GM21367 (cell line): ENCODE results near the gene OR5H1.
"Not testable (repeated sequence)": the region's sequence is repeated elsewhere in the genome, so short reads cannot be mapped to it uniquely, and the experiment has no call there.

Experiments
- ATAC-seq: cut with Tn5 transposase; IDR thresholded peaks from one replicate; pipeline ENCODE4 v1.9.1; 2021; ENCODE audit not compliant: unreplicated experiment

Gene OR5H1

GRCh38 chr3:98130421-98130820 is at the start of gene OR5H1:
Gene OR5H1 (plus strand): TSS chr3:98130721. CDS start chr3:98132698, 1,977 bp downstream.
- no peak for ATAC-seq

DNA sequence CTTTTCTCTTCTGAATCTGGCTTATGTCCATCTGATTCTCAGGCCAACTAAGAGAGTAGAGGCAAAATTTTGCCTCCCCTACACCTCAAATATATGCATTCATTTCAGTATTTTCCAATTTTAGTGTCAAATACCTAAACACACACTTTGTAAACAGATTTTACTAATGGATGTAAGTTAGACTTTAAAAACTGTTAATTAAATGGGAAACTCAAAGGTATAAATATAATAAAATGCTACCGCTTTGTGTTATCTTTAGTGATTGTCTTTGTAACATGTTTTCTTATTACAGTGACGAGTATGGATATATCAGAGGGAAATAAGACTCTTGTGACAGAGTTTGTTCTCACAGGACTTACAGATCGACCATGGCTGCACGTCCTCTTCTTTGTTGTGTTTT is 43.6 kb upstream of the OR5H1 start, which contains the start of gene OR5AC2:
OR5AC2 (plus strand) TSS at position 301 of the 400 bp plus-strand sequence; CDS start at position 301, 0 bp downstream.
- no peak for ATAC-seq

- ATAC-seq = no peak
These were observed 34.6 kb upstream of the OR5H1 start for GRCh38 chr3:98095882-98096281.

GRCh38 chr3:98099848-98100247 is 30.7 kb upstream of the OR5H1 start:
- ATAC-seq = no peak

DNA sequence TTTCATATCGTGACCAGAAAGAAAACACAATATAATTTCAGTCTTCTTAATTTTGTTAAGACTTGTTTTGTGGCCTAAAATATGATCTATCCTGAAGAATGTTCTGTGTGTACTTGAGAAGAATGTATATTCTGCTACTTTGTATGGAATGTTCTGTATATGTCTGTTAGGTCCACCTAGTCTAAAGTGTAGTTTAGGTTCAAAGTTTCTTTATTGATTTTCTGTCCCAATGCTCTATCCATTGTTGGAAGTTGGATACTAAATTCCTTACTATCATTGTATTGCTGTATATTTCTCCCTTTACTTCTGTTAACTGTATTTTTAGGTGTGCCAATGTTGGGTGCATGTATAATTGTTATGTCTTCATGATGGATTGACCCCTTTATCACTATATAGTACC is 22.4 kb upstream of the OR5H1 start:
- no peak for ATAC-seq

- ATAC-seq = no peak
These were observed 20.5 kb upstream of the OR5H1 start for GRCh38 chr3:98109807-98110549.

DNA sequence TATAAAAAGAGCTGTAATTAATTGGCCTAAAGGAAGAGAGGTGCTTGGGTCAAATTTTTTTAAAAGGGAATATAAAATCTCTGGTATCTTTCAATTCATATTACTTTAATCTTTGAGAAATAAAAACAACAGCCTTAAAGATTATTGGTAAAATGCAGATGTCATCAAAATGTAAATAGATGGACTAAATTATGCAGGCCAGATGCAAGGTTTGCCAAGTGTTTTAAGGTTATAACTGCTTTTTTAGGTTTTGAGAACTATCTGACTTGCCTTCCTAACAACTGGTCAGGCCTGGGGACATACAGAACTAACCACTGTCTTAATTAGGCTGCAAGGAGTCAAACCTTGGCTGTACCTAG is 20.0 kb upstream of the OR5H1 start:
- ATAC-seq = no peak

DNA sequence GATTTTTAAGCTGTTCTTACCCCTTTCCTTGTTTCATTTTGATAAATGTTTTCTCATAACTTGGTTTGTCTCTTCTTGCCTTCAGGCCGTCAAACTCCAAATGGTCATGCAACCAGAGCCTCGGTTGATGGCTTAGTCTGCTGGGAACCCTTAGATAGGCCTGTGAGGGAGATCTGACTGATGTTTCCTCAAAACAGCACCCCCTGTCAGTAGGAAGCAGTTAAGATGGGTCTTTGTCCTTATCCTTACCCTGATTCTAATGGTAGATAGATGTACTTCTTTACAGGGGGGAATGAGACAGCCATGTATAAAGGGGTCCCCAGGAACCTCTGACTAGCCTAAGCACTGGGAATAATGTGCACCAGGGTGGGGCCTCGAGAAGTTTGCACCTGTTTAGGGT is 16.3 kb upstream of the OR5H1 start:
- ATAC-seq = no peak

DNA sequence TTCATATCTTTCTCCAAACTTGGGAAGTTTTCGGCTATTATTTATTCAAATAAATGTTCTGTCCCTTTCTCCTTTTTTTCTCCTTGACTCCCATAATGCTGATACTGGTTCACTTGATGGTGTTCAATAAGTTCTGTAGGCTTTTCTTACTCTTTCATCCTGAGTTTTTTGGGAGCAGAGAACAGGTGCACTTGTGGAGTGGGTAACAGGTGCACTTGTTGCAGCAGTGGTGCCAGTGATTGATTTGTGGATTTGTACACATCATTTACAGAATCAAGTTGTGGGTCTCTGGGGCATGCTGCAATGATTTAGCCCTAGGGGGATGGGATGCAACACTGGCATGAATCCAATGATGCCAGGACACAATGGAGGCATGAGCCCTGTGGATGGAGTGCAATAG is 14.8 kb upstream of the OR5H1 start:
- no peak for ATAC-seq

DNA sequence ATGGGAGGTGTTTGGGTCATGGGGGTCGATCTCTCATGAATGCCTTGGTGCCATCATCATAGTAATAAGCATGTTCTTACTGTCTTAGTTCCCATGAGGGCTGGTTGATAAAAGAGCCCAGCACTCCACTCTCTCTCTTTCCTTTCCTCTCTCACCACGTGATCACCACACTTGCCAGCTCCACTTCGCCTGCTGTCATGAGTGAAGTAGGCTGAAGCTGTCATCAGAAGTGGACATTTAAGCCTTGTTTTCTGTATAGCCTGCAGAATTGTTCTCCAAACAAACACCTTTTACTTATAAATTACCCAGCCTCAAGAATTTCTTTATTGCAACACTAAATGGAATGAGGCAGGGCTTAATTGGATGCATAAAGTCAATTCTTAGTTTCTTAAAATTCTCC is 6.1 kb downstream of the OR5H1 start:
- ATAC-seq = no peak

DNA sequence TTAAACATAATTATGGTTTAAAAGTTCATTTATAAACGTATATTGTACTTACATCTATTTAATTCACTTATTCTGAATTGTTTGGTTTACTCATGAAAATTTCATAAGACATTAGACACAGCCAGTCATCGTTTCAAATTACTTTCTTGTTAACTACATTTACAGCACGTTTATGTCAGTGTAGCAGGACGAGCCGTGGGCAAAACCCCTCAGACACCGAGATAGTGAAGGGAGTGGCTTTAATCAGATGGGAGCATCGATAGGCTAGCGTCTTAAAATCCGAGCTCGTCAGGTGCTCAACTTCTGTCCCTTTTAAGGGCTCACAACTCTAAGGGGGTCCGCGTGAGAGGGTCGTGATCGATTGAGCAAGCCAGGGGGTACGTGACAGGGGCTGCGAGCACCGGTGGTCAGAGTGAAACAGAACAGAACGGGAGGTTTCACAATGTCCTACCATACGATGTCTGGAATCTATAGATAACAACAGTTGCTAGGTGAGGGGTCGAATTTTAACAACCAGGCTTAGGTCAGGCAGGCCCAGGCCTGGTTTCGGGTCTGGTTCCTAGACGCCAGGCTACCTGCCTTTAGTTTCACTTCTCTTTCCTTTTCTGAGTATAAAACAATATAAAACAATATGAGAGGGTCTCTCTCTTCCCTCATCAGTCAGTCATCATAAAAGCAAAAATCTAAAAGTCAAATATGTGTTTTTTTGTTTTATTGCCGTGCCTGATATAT is 7.5 kb downstream of the OR5H1 start:
- ATAC-seq = not testable (repeated sequence)

- ATAC-seq = no peak
These were observed 10.0 kb downstream of the OR5H1 start for GRCh38 chr3:98140531-98140930.

GRCh38 chr3:98147179-98147578 is 16.7 kb downstream of the OR5H1 start, which contains the start of gene OR5H14:
Gene OR5H14 (plus strand): TSS chr3:98147479. CDS start chr3:98149386, 1,907 bp downstream.
- no peak for ATAC-seq

GRCh38 chr3:98148751-98149150 is 18.2 kb downstream of the OR5H1 start:
- ATAC-seq = no peak

GRCh38 chr3:98149456-98149855 is 18.9 kb downstream of the OR5H1 start:
- not testable (repeated sequence) for ATAC-seq

DNA sequence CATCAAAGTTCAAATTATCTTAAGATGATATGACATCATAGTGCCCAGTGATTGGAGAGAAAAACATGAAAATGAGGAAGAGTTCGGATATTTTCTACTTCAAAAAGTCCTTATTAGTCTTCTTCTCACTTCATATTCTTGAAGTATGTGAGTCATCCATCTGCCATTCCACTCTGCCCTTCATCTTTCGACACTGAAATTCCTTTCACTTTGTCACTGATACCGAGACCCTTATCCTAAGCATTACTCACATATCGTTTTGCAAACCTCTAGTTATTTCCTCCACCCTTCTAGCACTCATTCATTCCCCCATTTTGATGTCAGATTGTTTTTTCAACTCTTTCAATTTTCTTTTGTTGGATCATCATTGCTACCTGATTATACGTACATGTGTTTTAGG is 20.7 kb downstream of the OR5H1 start:
- no peak for ATAC-seq

- ATAC-seq = no peak
These were observed 35.9 kb downstream of the OR5H1 start, which contains the start of gene OR5H15 for GRCh38 chr3:98166396-98166795. Gene OR5H15 (plus strand): TSS chr3:98166696. CDS start chr3:98168700, 2,004 bp downstream.

DNA sequence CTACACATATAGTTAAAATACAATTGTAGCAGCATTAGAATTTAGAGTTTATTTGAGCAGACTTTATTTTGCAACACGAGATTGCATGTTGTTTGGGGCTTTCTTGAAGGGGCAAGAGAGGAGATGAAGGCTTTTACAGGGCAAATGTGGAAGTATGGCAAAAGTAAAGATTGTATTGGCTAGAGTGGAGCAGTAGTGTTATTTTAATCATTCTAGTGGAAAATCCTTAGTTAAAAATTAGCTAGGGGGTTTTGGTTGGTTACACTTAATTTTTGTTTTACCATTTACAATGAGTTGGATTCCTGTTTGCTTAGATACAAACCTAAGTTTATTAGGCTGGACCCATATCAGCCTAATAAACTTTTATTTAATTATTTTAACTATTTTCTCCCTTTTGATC is 40.5 kb downstream of the OR5H1 start:
- ATAC-seq = no peak

DNA sequence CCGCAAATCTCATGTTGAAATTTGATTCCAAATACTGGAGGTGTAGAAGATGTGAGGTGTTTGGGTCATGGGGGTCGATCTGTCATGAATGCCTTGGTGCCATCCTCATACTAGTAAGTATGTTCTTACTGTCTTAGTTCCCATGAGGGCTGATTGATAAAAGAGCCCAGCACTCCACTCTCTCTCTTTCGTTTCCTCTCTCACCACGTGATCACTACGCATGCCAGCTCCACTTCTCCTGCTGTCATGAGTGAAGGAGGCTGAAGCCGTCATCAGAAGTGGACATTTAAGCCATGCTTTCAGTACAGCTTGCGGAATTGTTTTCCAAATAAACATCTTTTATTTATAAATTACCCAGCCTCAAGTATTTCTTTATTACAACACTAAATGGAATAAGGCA is 42.1 kb downstream of the OR5H1 start:
- ATAC-seq = no peak

DNA sequence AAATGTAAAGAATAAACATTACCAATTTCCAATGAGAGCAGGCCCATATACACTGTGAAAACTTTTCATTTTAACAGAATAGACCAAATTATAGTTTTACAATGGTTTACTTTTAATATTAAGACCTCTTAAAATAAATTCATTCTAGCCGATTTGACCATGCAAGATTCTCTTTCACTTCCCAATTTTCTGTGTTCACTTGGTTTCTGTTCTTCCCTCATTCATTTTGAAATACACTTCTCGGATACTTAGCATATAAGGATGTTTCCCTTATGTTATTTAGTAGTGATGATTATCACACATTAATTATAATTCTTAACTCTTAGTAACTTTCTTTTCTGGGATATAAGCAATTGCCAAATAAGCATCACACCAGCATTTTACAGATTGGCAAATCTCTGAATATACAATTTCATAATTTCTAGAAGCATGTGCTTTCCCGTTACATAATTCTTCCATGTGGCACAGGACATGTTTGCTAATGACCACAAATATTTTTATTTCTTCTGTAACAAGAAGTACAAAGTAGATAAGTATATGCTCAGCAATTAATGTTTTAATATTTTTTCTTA is 49.9 kb downstream of the OR5H1 start:
- no peak for ATAC-seq

GRCh38 chr3:98182196-98182595 is 51.7 kb downstream of the OR5H1 start:
- ATAC-seq = no peak

DNA sequence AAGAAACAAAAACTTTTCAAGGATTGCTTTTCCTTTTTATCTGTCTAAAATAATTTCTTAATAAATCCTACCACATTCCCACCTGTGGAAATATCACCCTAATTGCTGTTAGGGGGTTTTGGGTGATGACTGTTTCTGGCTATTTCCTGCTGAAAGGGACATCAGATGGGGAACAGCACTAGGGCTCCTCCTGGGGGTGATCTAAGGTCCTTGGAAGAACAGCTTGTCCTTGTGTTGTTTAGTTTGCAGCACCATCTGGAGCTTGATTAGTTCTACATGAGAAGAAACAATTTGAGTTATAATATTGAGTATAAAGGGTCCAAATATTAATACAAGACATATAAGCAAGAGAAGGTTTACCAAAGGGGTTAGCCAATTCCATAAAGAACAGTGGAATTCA is 54.7 kb downstream of the OR5H1 start:
- ATAC-seq = no peak
